ENCODE results near the gene NPR1.

DNA sequence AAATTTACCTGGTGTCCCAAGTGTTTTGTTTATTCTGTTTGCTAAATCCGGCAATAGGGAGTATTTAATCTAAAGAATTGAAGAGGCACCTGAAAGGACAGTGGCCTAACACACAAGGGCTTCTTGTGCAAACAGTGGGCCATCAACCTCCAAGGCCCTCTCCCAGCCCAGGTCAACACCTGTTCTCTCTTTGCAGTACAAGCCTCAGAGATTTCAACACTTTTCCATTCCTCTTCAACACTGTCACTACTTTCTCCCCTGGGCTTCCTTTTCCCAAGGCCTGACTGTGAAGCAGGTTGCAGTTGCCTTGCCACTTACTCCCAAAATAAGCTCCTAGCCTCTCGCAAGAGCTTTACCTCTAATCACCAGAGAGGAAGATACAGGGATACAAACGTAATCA is 23.2 kb upstream of the NPR1 start:
- TF ChIP-seq CTBP1 (IDR thresholded peaks at IDR 0.05; ENCODE audit: borderline replicate concordance) (no peak), FOXM1 (IDR thresholded peaks at IDR 0.05; ENCODE audit: borderline replicate concordance) (no peak), SUZ12 (IDR thresholded peaks at IDR 0.05) (no peak), SP1 (IDR thresholded peaks at IDR 0.05) (no peak), TARDBP (IDR thresholded peaks at IDR 0.05) (no peak), ELF4 (IDR thresholded peaks at IDR 0.05) (no peak), PKNOX1 (IDR thresholded peaks at IDR 0.05) (no peak), HDGF (IDR thresholded peaks at IDR 0.05; ENCODE audit: borderline replicate concordance) (no peak), LEF1 (IDR thresholded peaks at IDR 0.05; ENCODE audit: borderline replicate concordance) (no peak)

Data from HEK293T (cell line).